ENCODE measurements around the gene PLD1.

- TF ChIP-seq CTCF (IDR thresholded peaks at IDR 0.05; ENCODE audit: low read depth, low read length) (no peak), MYC (IDR thresholded peaks at IDR 0.05; ENCODE audit: low read depth, low read length) (no peak)
Observed at GRCh38 chr3:171840445-171840810, 30.1 kb upstream of the PLD1 start.

Measured in NB4 (cell line).